B cell (primary cell): ENCODE results near the gene IFT43. TPM values are rescaled to one million over a fixed set of nuclear protein-coding genes. Genes with fewer than 3 reads are reported as not detected.

Source experiments
- ATAC-seq: fragments of 200-7000 bp; cut with Tn5 transposase; one replicate; pipeline ENCODE4 v1.10.0; 2021; ENCODE audit warnings: low read depth, mild to moderate bottlenecking, moderate number of reproducible peaks, moderate library complexity
- CTCF ChIA-PET: fragments of 350-600 bp; sonication (Branson Sonifier 250); formaldehyde crosslinking; loops from one replicate; lab custom pipeline; 2021; ENCODE audit warnings: antibody characterized with exemption, inconsistent platforms; lab: Charles Lee
- POLR2A ChIA-PET: fragments of 350-600 bp; sonication (Branson Sonifier 250); formaldehyde crosslinking; loops from one replicate; lab custom pipeline; 2021; ENCODE audit warnings: antibody characterized with exemption; lab: Charles Lee
- DNase-seq: peaks from one replicate; pipeline ENCODE4 v3.0.0; 2013
- H2AFZ ChIP-seq: 2 replicates; pipeline ENCODE4 v1.6.1; 2012; ENCODE audit warnings: mild to moderate bottlenecking, low read depth, low read length; ENCODE audit not compliant: insufficient read depth, poor library complexity, severe bottlenecking
- H3K27ac ChIP-seq, 2 donors: 1 replicate in 1 of 2; 2 replicates in 1 of 2; pipeline ENCODE4 v1.5.1; 2012 to 2013; ENCODE audit warnings: low read length in 2 of 2, mild to moderate bottlenecking in 2 of 2, moderate library complexity in 1 of 2
- H3K27me3 ChIP-seq, 4 experiments: fragments of 200-600 bp in 1 of 4; sonication (generic) in 1 of 4; replicated peaks in 1 of 4; 1 replicate in 2 of 4; 2 replicates in 2 of 4; pipeline versions ENCODE4 v1.6.1 to v1.7.0; 2013 to 2016; ENCODE audit warnings: low read length in 3 of 4, mild to moderate bottlenecking in 2 of 4, mixed read lengths in 1 of 4, moderate library complexity in 1 of 4; ENCODE audit not compliant: insufficient read depth in 4 of 4, control insufficient read depth in 3 of 4; ENCODE audit errors: control extremely low read depth in 1 of 4
- H3K36me3 ChIP-seq, 2 experiments: replicated peaks in 1 of 2; 1 replicate in 1 of 2; 2 replicates in 1 of 2; pipeline versions ENCODE4 v1.6.1 to v1.7.1; 2013; ENCODE audit warnings: low read length in 1 of 2; ENCODE audit not compliant: insufficient read depth in 2 of 2, control insufficient read depth in 1 of 2; ENCODE audit errors: control extremely low read depth in 1 of 2, extremely low read depth in 1 of 2
- H3K4me1 ChIP-seq, 2 donors: fragments of 200-600 bp in 1 of 2; sonication (generic) in 1 of 2; 1 replicate in 1 of 2; 2 replicates in 1 of 2; pipeline versions ENCODE4 v1.5.1 to v1.6.1; 2013 to 2017; ENCODE audit warnings: low read length in 2 of 2; ENCODE audit not compliant: control insufficient read depth in 2 of 2, insufficient read depth in 2 of 2
- H3K4me2 ChIP-seq: replicated peaks from 2 replicates; pipeline ENCODE3; 2012; ENCODE audit warnings: mild to moderate bottlenecking, low read depth, low read length; ENCODE audit not compliant: poor library complexity, severe bottlenecking
- H3K4me3 ChIP-seq, 5 experiments: fragments of 200-600 bp in 1 of 5; sonication (generic) in 1 of 5; 1 replicate in 3 of 5; 2 replicates in 2 of 5; pipeline versions ENCODE4 v1.5.1 to v1.7.0; 2011 to 2016; ENCODE audit warnings: low read length in 4 of 5, mild to moderate bottlenecking in 4 of 5, low read depth in 2 of 5, control low read depth in 1 of 5, moderate library complexity in 1 of 5; ENCODE audit not compliant: insufficient read depth in 1 of 5; ENCODE audit errors: control extremely low read depth in 1 of 5, extremely low read depth in 1 of 5
- H3K79me2 ChIP-seq: fragments of 200-600 bp; sonication (generic); one replicate; pipeline ENCODE4 v1.6.0; 2016; ENCODE audit warnings: low read length; ENCODE audit not compliant: control insufficient read depth, insufficient read depth
- H3K9ac ChIP-seq: fragments of 200-600 bp; sonication (generic); 2 replicates; pipeline ENCODE4 v1.6.1; 2017; ENCODE audit warnings: mild to moderate bottlenecking, low read length, moderate library complexity
- H3K9me3 ChIP-seq, 3 donors: one replicate each; pipeline versions ENCODE4 v1.6.1 to v1.7.1; 2013; ENCODE audit warnings: low read length in 2 of 3; ENCODE audit not compliant: control insufficient read depth in 2 of 3, insufficient read depth in 1 of 3; ENCODE audit errors: control extremely low read depth in 1 of 3
- H4K20me1 ChIP-seq: 2 replicates; pipeline ENCODE4 v1.6.0; 2012; ENCODE audit warnings: mild to moderate bottlenecking, low read length; ENCODE audit not compliant: insufficient read depth, control insufficient read depth, poor library complexity, severe bottlenecking
- H3K27ac Mint-ChIP-seq: one replicate; pipeline ENCODE4 v1.8.0; 2021; ENCODE audit warnings: mixed read lengths
- H3K27me3 Mint-ChIP-seq: one replicate; pipeline ENCODE4 v1.8.0; 2021; ENCODE audit warnings: mixed read lengths
- H3K4me1 Mint-ChIP-seq: one replicate; pipeline ENCODE4 v1.8.0; 2021; ENCODE audit warnings: mixed read lengths
- H3K4me3 Mint-ChIP-seq: one replicate; pipeline ENCODE4 v1.8.0; 2021; ENCODE audit warnings: mixed read lengths
- H3K9me3 Mint-ChIP-seq: one replicate; pipeline ENCODE4 v1.8.0; 2022; ENCODE audit warnings: mixed read lengths; ENCODE audit not compliant: insufficient read depth
- CTCF ChIP-seq: fragments of 200-600 bp; IDR thresholded peaks from one replicate; pipeline ENCODE4 v1.8.0; 2022; ENCODE audit warnings: antibody characterized with exemption, mild to moderate bottlenecking
- EZH2 ChIP-seq: IDR thresholded peaks from 2 replicates; pipeline ENCODE4 v1.6.1; 2012; ENCODE audit warnings: borderline replicate concordance, low read depth, mild to moderate bottlenecking, moderate library complexity, low read length; ENCODE audit not compliant: insufficient read depth, poor library complexity, severe bottlenecking
- WGBS: methylation state at CpG from one replicate; pipeline ENCODE4 v1.1.5; 2013; ENCODE audit warnings: missing lambda C conversion rate; ENCODE audit not compliant: insufficient coverage; 5-methylcytosine and 5-hydroxymethylcytosine counted together
- intact Hi-C: fragments of 100-400 bp; cut with micrococcal nuclease; formaldehyde crosslinking; loops from one replicate; pipeline ENCODE4 v1.10.0; 2022
- polyA plus RNA-seq: library from polyadenylated mRNA; depleted of rRNA; stranded (reverse); fragments of >200 nt; gene quantifications from 2 replicates; pipeline ENCODE4 v1.2.3, GENCODE V29; 2012
- total RNA-seq, 2 donors: library from RNA; stranded (reverse); fragments of 120-200 nt in 1 of 2; gene quantifications; 1 replicate in 1 of 2; 2 replicates in 1 of 2; pipeline versions ENCODE4 v1.2.3 to v1.2.4, GENCODE V29; 2013 to 2022

The IFT43 gene
- total and polyA plus RNA-seq, 2 donors (not counting 1 experiment from before 2014, with no cell fraction given): 14.7 to 21.5 TPM

GRCh38 chr14:75967866-75968265 is 17.7 kb upstream of the IFT43 start:
- POLR2A ChIA-PET: interaction anchor here (0.6 kb wide), 1 partner anchor 116 kb away, joined by 3 read pairs; no protein-coding TSS in a partner anchor
- no peak overlapping the region for H3K4me3 Mint-ChIP-seq
- WGBS: 98% methylated on average over 3 of the region's 3 CpGs

More at GRCh38 chr14:75967866-75968265, 17.7 kb upstream of the IFT43 start:
- TF ChIP-seq EZH2 (no peak), CTCF (no peak)
- Histone ChIP-seq H2AFZ (no peak overlapping the region), H3K27me3 (no peaks in the 10 kb centered on the region), H3K79me2 (no peaks in the 10 kb centered on the region), H4K20me1 (no peaks in the 10 kb centered on the region), H3K4me3 (no peak overlapping the region), H3K36me3 (peaks cover 0 to 8% of the 10 kb centered on the region in 2 experiments), H3K4me2 (no peak overlapping the region), H3K9ac (no peak overlapping the region), H3K9me3 (no peaks in the 10 kb centered on the region), H3K4me1 (peaks cover 4 to 7% of the 10 kb centered on the region in 2 donors), H3K27ac (no peak overlapping the region)
- CTCF ChIA-PET: interaction anchor here (0.7 to 1.8 kb wide), 2 partner anchors 11 to 15 kb away, joined by 3 to 8 read pairs; no protein-coding TSS in a partner anchor
- Mint-ChIP-seq H3K27ac (no peak overlapping the region), H3K4me1 (peaks cover 10% of the 10 kb centered on the region), H3K9me3 (no peaks in the 10 kb centered on the region), H3K27me3 (no peaks in the 10 kb centered on the region)
- no peak for ATAC-seq
- DNase-seq: no peak
- intact Hi-C loops: no loop called here
